ENCODE results near the gene CNGA3.

DNA sequence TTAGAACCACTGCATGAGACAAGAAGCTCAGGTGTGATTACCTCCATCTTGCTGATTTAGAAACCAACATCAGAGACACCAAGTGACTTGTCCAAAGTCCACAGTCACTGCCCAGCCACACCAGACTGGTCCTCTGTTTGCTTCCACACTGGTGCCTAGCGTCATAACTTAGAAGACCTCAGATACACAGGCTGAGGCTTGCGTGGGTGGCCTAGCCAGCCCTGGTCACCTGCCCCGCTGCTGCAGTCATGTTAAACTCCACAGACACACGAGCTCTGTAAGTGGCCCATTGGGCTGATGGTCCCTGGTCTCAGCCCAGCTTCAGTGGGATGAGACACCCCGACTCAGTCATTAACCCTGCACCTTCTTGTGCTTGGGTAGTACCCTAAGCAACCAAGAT is 47.1 kb downstream of the CNGA3 start:
- TF ChIP-seq EZH2 (IDR thresholded peaks at IDR 0.05; ENCODE audit: borderline replicate concordance, low read depth, low read length, severe bottlenecking) (no peak), FOS (IDR thresholded peaks at IDR 0.05; ENCODE audit: borderline replicate concordance, insufficient read depth, low read length) (no peak), POLR2A (IDR thresholded peaks at IDR 0.05; ENCODE audit: low read depth, low read length) (no peak), POLR2AphosphoS5 (IDR thresholded peaks at IDR 0.05; ENCODE audit: insufficient read depth, low read depth, low read length) (no peak), MYC (IDR thresholded peaks at IDR 0.05; ENCODE audit: low read depth, low read length) (no peak), JUN (IDR thresholded peaks at IDR 0.05; ENCODE audit: borderline replicate concordance, insufficient read depth, insufficient read length, low read depth) (no peak), GATA2 (IDR thresholded peaks at IDR 0.05; ENCODE audit: insufficient read depth, insufficient read length, low read depth, low read length) (no peak)
- TF ChIP-seq, protein P1, sequence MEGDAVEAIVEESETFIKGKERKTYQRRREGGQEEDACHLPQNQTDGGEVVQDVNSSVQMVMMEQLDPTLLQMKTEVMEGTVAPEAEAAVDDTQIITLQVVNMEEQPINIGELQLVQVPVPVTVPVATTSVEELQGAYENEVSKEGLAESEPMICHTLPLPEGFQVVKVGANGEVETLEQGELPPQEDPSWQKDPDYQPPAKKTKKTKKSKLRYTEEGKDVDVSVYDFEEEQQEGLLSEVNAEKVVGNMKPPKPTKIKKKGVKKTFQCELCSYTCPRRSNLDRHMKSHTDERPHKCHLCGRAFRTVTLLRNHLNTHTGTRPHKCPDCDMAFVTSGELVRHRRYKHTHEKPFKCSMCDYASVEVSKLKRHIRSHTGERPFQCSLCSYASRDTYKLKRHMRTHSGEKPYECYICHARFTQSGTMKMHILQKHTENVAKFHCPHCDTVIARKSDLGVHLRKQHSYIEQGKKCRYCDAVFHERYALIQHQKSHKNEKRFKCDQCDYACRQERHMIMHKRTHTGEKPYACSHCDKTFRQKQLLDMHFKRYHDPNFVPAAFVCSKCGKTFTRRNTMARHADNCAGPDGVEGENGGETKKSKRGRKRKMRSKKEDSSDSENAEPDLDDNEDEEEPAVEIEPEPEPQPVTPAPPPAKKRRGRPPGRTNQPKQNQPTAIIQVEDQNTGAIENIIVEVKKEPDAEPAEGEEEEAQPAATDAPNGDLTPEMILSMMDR (IDR thresholded peaks at IDR 0.05; ENCODE audit: extremely low read depth in 1 of 2, insufficient read depth in 1 of 2, low read depth in 1 of 2, low read length in 2 of 2) = no peak
- TF ChIP-seq, protein P2, sequence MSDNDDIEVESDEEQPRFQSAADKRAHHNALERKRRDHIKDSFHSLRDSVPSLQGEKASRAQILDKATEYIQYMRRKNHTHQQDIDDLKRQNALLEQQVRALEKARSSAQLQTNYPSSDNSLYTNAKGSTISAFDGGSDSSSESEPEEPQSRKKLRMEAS (IDR thresholded peaks at IDR 0.05; ENCODE audit: insufficient read depth, insufficient read length) = no peak
